Measurements from ENCODE around the gene DTX1.

Gene DTX1

DNA sequence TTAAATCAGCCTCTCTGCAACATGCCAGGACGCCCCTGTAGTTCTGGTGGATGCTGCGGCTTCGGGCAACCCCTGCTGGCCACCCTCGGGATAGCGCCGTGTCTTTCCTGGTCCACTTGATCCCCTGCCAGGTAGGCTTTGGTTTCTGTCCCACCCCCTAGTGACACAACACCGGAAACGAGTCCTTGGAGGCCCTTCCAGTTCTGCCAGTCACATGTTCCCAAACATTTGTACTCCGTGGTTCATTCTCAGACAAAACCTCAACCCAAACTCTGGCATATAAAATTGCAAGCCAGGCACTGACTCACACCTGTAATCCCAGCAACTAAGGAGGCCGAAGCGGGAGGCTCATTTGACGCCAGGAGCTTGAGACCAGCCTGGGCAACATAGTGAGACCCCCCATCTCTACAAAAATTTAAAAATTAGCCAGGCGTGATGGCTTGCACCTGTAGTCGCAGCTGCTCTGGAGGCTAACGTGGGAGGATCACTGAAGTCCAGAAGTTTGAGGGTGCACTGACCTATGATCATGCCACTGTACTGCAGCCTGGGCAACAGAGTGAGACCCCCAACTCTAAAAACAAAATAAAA, 42.0 kb downstream of the DTX1 start:
- peaks cover 9 to 22% of the 10 kb centered on the region in 2 donors for H3K4me1 Mint-ChIP-seq (ENCODE audit: low read depth in 2 of 2)
- H3K36me3 Mint-ChIP-seq (ENCODE audit: insufficient read depth): peaks cover 13% of the 10 kb centered on the region
- peak; percentile 77 for ATAC-seq (replicated peaks)
- no peaks in the 10 kb centered on the region for H3K27me3 Mint-ChIP-seq
- H3K4me3 Mint-ChIP-seq: no peak overlapping the region
- peak; percentile 61 to 63 (median 62) for DNase-seq
- H3K27ac Mint-ChIP-seq: no peak overlapping the region
- H3K9me3 Mint-ChIP-seq: no peaks in the 10 kb centered on the region

DNA sequence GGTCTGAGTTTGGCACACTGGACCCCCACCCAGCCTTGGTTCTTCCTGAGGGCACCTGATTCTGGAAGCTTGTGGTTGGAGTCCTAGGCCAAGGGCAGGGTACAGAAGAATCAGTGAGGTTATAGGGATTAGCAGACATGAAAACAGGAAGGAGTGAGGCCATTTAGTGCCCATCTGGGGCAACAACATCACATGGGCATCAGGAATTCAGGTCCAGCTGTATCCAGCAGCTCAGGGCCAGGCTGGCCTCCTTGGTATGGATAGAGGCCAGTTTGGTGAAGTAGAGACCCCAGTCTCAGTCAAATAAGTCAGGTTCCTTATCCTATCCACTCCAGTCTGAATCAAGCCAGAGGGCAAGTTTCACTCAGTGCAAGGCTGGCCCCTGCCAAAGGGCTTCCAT, 42.8 kb downstream of the DTX1 start:
- no peak overlapping the region for H3K4me3 Mint-ChIP-seq
- peaks cover 16% of the 10 kb centered on the region for H3K36me3 Mint-ChIP-seq (ENCODE audit: insufficient read depth)
- H3K9me3 Mint-ChIP-seq: no peaks in the 10 kb centered on the region
- ATAC-seq (replicated peaks) (no peak), DNase-seq (no peak)
- no peaks in the 10 kb centered on the region for H3K27me3 Mint-ChIP-seq
- peaks cover 13 to 22% of the 10 kb centered on the region in 2 donors for H3K4me1 Mint-ChIP-seq (ENCODE audit: low read depth in 2 of 2)
- no peak overlapping the region for H3K27ac Mint-ChIP-seq

DNA sequence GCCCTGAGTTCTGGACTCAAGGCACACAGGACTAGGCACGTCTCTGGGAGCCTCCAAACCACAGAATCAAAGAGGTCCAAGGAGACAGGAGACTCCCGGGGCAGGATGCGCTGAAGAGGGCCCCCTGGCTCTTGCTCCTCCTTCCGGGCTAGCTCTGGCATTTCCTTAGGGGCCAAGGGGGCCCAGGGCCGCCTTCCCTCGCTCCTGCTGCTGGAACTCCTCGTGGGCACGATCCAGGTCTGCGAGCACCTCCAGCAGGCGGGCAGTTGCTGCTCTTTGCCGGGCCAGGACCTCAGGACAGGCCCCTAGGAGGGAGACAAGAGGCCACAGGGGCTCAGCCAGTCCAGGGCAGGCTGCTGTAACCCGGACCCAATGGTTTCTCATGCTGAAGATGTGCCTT, 43.2 kb downstream of the DTX1 start:
- Mint-ChIP-seq H3K27ac (no peak overlapping the region), H3K4me1 (ENCODE audit: low read depth in 2 of 2) (peaks cover 13 to 22% of the 10 kb centered on the region in 2 donors), H3K27me3 (no peaks in the 10 kb centered on the region), H3K4me3 (no peak overlapping the region), H3K9me3 (no peaks in the 10 kb centered on the region), H3K36me3 (ENCODE audit: insufficient read depth) (peaks cover 16% of the 10 kb centered on the region)
- ATAC-seq (replicated peaks) (no peak), DNase-seq (no peak)

DNA sequence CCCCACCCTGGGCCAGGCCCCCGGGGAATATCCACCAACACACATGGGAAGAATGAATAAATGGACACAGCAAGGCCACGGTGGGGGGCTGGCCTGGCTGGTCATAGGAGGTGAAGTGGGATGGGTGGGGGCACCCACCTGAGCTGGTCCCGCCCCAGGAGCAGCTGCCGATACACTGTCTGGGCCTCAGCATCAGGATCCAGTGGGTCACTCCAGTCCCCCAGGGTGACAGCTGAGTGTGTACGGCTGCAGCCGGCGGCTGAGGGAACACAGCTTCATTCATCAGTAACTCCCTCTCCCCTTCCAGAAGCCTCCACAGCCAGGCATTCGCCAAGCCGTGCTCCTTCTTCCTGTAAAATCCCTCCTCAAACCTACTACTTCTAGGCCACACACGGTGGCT, 45.2 kb downstream of the DTX1 start:
- no peaks in the 10 kb centered on the region for H3K9me3 Mint-ChIP-seq
- H3K4me3 Mint-ChIP-seq: no peak overlapping the region
- DNase-seq (no peak), ATAC-seq (replicated peaks) (no peak)
- peaks cover 8 to 18% of the 10 kb centered on the region in 2 donors for H3K4me1 Mint-ChIP-seq (ENCODE audit: low read depth in 2 of 2)
- H3K27me3 Mint-ChIP-seq: no peaks in the 10 kb centered on the region
- peaks cover 12% of the 10 kb centered on the region for H3K36me3 Mint-ChIP-seq (ENCODE audit: insufficient read depth)
- no peak overlapping the region for H3K27ac Mint-ChIP-seq

DNA sequence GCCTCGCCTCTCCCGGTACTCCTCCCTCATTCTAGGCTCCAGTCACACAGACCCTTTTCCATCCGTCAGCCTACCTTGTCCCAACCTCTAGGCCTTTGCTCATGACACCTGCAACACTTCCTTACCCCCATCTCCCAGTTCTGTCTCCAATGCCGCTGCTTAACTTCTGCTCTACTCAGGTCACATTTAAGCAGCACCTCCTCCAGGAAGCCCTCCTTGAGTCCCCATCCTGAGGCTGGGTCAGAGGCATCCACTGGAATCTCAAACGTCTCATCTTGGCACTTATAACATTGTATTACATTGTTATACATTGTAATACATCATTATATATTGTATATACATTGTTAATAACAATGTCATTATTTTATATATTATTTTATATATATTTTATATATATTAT, 46.3 kb downstream of the DTX1 start:
- ATAC-seq (replicated peaks): no peak

DNA sequence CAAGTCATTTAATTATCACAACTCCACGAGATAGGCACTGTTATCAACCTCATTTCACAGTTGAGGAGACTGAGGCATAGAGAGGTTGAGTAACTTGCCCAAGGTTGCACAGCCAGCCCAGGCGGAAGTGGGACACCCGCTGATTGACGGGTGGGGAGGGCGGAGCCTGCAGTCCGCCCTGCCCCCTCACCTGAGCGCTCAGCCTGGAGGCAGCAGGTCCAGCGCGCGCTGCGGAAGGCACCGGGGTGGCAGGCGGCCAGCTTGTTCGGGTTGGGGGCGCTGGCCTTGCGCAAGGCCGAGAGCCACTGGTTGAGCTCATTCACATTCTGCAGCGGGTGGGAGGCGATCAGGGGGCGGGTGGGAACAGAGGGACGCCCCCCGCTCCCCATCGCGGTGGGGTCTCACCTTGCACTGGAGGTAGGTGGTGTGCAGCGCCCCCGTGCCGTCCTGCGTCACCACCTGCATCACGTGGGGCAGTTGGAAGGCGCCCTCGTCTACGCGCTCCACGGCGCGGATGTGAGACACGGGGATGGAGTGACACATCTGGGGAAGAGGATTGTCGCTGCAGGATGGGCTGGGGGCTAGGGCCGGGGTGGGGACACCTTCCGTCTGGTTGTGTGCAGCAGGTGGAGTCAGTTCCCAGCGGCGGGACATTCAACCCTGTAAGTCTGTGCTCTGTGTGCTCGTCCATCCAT, 47.4 kb downstream of the DTX1 start:
- ATAC-seq (replicated peaks) (peak; percentile 89), DNase-seq (peak; percentile 46 to 54 (median 53))
- H3K27me3 Mint-ChIP-seq: no peaks in the 10 kb centered on the region
- no peaks in the 10 kb centered on the region for H3K9me3 Mint-ChIP-seq
- H3K4me1 Mint-ChIP-seq (ENCODE audit: low read depth in 2 of 2): peaks cover 5 to 12% of the 10 kb centered on the region in 2 donors
- H3K36me3 Mint-ChIP-seq (ENCODE audit: insufficient read depth): peaks cover 6% of the 10 kb centered on the region
- H3K4me3 Mint-ChIP-seq: peak overlapping the region; percentile 74 to 79
- peak overlapping the region in 1 of 2 donors; percentile 72 for H3K27ac Mint-ChIP-seq

More for the DNA sequence above, 46.3 kb downstream of the DTX1 start:
- H3K4me3 Mint-ChIP-seq: no peak overlapping the region
- H3K4me1 Mint-ChIP-seq (ENCODE audit: low read depth in 2 of 2): peaks cover 8 to 21% of the 10 kb centered on the region in 2 donors
- DNase-seq: no peak
- H3K9me3 Mint-ChIP-seq: no peaks in the 10 kb centered on the region
- H3K27me3 Mint-ChIP-seq: no peaks in the 10 kb centered on the region
- no peak overlapping the region for H3K27ac Mint-ChIP-seq
- H3K36me3 Mint-ChIP-seq (ENCODE audit: insufficient read depth): peaks cover 9% of the 10 kb centered on the region

DNA sequence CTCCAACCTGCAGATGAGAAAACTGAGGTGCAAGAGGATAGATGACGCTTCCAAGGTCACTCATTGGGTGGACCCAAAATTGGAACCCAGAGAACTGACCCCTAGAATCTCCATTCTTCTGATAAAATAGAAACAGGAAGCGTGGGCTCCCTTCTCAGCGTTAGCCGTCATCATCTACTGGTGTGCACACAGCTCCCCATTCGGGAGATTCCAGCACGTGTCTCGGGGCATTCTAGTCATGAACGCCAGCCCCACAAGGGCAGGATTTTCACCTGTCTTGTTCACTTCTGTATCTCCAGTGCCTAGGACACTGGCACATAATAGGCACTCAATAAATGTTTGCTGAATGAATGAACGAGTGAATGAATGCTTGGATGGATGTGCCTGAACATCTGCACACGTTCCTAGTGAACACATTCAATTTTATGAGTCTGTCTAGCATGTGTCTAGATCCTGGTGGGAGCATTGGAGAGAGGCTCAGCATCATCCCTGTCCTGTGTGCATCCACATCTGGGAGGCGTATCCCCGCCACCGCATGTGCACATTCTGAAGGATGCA, 48.5 kb downstream of the DTX1 start:
- no peak for DNase-seq
- H3K27ac Mint-ChIP-seq: no peak overlapping the region
- peak overlapping the region; percentile 27 to 74 for H3K4me3 Mint-ChIP-seq
- H3K36me3 Mint-ChIP-seq (ENCODE audit: insufficient read depth): peaks cover 3% of the 10 kb centered on the region
- no peaks in the 10 kb centered on the region for H3K9me3 Mint-ChIP-seq
- H3K4me1 Mint-ChIP-seq (ENCODE audit: low read depth in 2 of 2): peaks cover 12 to 22% of the 10 kb centered on the region in 2 donors
- no peak for ATAC-seq (replicated peaks)
- no peaks in the 10 kb centered on the region for H3K27me3 Mint-ChIP-seq

DNA sequence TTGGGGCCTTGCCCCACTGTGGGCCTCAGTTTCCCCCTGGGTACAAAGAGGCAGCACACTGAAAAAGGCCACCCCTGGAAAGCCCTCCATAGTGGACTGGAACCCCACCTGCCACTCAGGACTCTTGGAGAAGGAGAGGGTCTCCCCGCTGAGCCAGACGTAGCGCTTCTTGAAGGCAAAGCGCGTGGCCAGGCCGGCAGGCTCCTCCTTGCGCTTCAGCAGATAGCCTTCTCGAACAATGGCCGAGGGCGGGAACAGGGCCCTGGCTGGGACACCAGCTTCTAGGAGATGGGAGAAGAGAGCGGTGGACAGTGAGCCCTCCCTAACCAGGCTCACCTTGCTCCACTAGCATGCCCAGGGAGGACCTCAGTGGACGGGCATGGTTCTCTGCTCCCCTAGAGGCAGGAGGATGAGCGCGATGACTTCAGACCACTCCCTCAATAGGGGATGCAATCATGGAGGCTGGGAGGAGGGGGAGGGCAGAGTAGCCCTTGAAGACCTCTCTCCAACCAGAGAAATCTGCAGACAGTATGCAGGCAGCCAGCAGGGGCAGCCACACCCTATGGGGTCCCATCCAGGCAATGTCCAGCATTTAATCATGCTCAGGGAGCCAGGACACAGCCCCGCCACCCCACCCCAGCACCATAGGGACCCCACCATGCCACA, 49.2 kb downstream of the DTX1 start:
- Mint-ChIP-seq H3K36me3 (ENCODE audit: insufficient read depth) (peaks cover 3% of the 10 kb centered on the region), H3K4me3 (no peak overlapping the region), H3K27me3 (no peaks in the 10 kb centered on the region), H3K9me3 (no peaks in the 10 kb centered on the region), H3K27ac (no peak overlapping the region), H3K4me1 (ENCODE audit: low read depth in 2 of 2) (peaks cover 16 to 28% of the 10 kb centered on the region in 2 donors)
- ATAC-seq (replicated peaks): no peak
- no peak for DNase-seq

DNA sequence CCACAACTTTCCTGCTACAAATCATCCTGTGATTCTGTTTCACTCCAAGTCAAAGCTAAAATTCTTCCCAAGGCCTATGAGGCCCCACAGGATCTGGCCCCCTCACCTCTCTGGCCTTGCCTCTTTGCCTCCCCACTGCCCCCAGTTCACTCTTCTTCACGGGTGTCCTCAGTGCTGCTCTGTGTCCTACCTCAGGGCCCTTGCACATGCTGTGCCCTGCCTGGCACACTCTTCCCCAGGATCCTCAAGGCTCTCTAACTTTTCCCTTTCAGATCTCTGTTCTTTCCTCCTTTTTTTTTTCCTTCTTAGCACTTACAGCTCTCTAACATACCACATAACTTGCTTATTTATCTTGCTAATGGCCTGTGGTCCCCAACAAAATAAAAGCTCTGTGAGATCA, 49.8 kb downstream of the DTX1 start:
- peaks cover 3% of the 10 kb centered on the region for H3K36me3 Mint-ChIP-seq (ENCODE audit: insufficient read depth)
- no peak for ATAC-seq (replicated peaks)
- H3K4me1 Mint-ChIP-seq (ENCODE audit: low read depth in 2 of 2): peaks cover 16 to 33% of the 10 kb centered on the region in 2 donors
- H3K9me3 Mint-ChIP-seq: no peaks in the 10 kb centered on the region
- no peak for DNase-seq
- no peak overlapping the region for H3K27ac Mint-ChIP-seq
- no peak overlapping the region for H3K4me3 Mint-ChIP-seq
- H3K27me3 Mint-ChIP-seq: no peaks in the 10 kb centered on the region

DNA sequence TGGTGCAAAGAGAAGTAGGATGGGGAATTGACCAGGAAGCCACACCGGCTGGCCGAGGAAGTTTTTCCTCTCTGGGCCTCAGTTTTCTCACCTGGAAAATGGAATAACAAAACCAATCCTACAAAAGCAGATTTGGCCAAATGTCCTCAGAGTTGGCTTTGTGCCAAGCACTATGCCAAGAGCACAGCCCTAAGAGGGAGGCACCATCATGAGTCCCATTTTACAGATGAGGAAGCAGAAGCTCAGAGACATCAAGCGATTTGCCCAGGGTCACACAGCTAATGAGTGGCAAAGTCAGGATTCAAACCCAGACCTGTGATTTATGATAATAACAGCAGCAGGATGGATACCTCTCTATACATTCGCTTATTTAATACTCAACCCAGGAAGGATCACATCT, 51.8 kb downstream of the DTX1 start:
- no peak overlapping the region for H3K27ac Mint-ChIP-seq
- H3K36me3 Mint-ChIP-seq (ENCODE audit: insufficient read depth): peaks cover 3% of the 10 kb centered on the region
- ATAC-seq (replicated peaks) (no peak), DNase-seq (no peak)
- no peaks in the 10 kb centered on the region for H3K9me3 Mint-ChIP-seq
- no peak overlapping the region for H3K4me3 Mint-ChIP-seq
- H3K4me1 Mint-ChIP-seq (ENCODE audit: low read depth in 2 of 2): peaks cover 16 to 33% of the 10 kb centered on the region in 2 donors
- peaks cover 0 to 11% of the 10 kb centered on the region in 2 donors for H3K27me3 Mint-ChIP-seq

DNA sequence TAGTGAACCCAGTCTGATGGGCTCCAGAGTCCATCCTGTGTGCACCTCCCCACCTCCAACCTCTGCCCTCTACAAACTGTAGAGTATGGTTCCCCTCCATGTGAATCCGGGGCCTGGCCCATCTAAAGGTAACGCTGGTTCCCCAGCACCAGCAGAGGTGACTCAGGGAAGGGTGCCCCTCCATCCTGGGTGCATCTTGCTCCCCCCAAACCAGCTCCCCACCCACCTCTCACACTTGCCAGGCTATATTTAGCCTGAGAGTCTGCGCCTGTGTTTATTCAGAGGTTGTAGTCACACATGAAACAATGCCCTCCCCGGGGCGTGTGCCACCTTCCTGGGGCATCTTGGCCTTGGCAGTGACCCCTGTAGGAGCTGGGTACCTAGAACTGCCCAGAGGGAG, 52.8 kb downstream of the DTX1 start:
- Mint-ChIP-seq H3K27me3 (peaks cover 0 to 18% of the 10 kb centered on the region in 2 donors), H3K4me3 (peak overlapping the region in 1 of 2 donors; percentile 47), H3K9me3 (no peaks in the 10 kb centered on the region), H3K4me1 (ENCODE audit: low read depth in 2 of 2) (peaks cover 12 to 29% of the 10 kb centered on the region in 2 donors), H3K27ac (peak overlapping the region; percentile 84 to 93), H3K36me3 (ENCODE audit: insufficient read depth) (peaks cover 2% of the 10 kb centered on the region)
- ATAC-seq (replicated peaks) (no peak), DNase-seq (no peak)

DNA sequence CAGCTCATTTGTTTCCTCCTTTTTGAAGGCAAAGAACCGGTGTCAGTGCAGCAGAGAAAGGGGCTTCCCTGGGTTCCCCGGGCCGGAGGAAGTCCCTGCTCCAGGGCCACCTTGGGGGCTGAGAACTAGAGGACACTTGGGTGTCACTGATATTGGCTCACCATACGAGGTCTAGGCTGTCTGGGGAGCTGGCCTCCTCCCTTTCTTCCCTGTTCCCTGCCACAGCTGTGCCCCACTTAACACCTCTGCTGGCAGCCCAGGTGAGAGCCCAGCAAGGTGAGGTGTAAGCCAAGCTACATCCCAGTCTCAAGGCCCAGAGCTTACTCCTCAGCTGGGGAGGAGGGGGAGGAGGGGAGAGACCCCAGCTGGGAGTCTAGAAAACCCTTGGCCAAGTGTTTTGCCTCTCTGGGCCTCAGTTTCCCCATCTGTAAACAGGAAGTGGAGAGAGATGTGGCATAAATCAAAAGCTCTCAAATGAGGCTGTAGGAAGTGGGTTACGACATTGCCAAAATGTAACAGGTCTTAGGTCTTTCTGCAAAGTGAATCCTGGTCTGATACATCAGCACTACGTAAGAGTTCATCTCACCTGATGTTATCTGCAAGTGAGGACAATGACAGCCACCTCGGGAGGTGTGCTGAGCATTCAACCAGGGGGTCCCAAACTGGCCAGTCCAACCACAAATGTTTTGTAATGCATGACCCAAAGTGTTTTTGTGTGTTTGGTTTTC, 53.5 kb downstream of the DTX1 start:
- peak overlapping the region in 1 of 2 donors; percentile 47 for H3K4me3 Mint-ChIP-seq
- H3K4me1 Mint-ChIP-seq (ENCODE audit: low read depth in 2 of 2): peaks cover 12 to 29% of the 10 kb centered on the region in 2 donors
- ATAC-seq (replicated peaks) (peak; percentile 83), DNase-seq (peak in 2 of 3 experiments; percentile 26 to 30)
- H3K27ac Mint-ChIP-seq: peak overlapping the region; percentile 84 to 93
- no peaks in the 10 kb centered on the region for H3K9me3 Mint-ChIP-seq
- peaks cover 2% of the 10 kb centered on the region for H3K36me3 Mint-ChIP-seq (ENCODE audit: insufficient read depth)
- H3K27me3 Mint-ChIP-seq: peaks cover 0 to 18% of the 10 kb centered on the region in 2 donors

DNA sequence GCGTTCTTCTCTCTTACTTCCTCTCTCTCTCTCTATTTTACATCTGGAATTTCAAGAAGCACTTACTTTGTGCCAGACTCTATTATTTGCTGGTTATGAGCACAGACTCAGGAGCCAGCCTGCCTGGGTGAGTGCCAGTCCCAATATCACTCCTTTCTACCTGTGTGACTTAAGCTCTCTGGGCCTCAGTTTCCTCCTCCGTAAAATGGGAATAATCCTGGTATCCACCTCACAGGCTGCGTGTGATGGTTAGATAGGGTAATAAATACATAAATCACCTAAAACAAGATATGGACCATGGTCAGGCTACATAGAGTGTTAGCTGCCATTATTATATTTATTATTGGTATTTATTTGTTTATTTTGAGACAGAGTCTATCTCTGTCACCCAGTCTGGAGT, 54.7 kb downstream of the DTX1 start:
- no peak overlapping the region for H3K27ac Mint-ChIP-seq
- H3K4me1 Mint-ChIP-seq (ENCODE audit: low read depth in 2 of 2): peaks cover 12 to 29% of the 10 kb centered on the region in 2 donors
- H3K9me3 Mint-ChIP-seq: no peaks in the 10 kb centered on the region
- no peak for ATAC-seq (replicated peaks)
- peaks cover 2% of the 10 kb centered on the region for H3K36me3 Mint-ChIP-seq (ENCODE audit: insufficient read depth)
- peaks cover 0 to 18% of the 10 kb centered on the region in 2 donors for H3K27me3 Mint-ChIP-seq
- DNase-seq: no peak
- no peak overlapping the region for H3K4me3 Mint-ChIP-seq

All from effector memory CD8-positive, alpha-beta T cell (primary cell).